ENCODE results near the gene SLIT3. TPM values are rescaled to one million over a fixed set of nuclear protein-coding genes. Genes with fewer than 3 reads are reported as not detected.

SLIT3 gene
- total RNA-seq, 6 experiments from 2014 or later = 0.31 to 1.2 (median 0.65) TPM

- no peak overlapping the region for H3K27ac ChIP-seq
- H3K36me3 ChIP-seq = no peaks in the 10 kb centered on the region
- WGBS (ENCODE audit: insufficient coverage, low coverage, low lambda C conversion rate, missing lambda C conversion rate) = 92% methylated on average over 2 of the region's 3 CpGs
- DNase-seq (no peak), ATAC-seq (no peak)
- H3K4me1 ChIP-seq = peaks cover 0 to 16% (median 8%) of the 10 kb centered on the region in 4 donors
- H3K4me3 ChIP-seq = no peak overlapping the region
- no peaks in the 10 kb centered on the region for H3K9me3 ChIP-seq
- intact Hi-C loops (cut with DNase I) = no loop called here
- TF ChIP-seq CTCF (IDR thresholded peaks at IDR 0.05) (no peak), POLR2A (IDR thresholded peaks at IDR 0.05) (no peak)
- no peaks in the 10 kb centered on the region for H3K27me3 ChIP-seq
Measured at GRCh38 chr5:168876419-168876818, 424.5 kb downstream of the SLIT3 start.

- no peaks in the 10 kb centered on the region for H3K27me3 ChIP-seq
- H3K36me3 ChIP-seq = no peaks in the 10 kb centered on the region
- no peaks in the 10 kb centered on the region for H3K9me3 ChIP-seq
- 44% methylated on average over 1 of the region's 5 CpGs for WGBS (ENCODE audit: insufficient coverage, low coverage, low lambda C conversion rate, missing lambda C conversion rate)
- no peak overlapping the region for H3K27ac ChIP-seq
- no peak for TF ChIP-seq POLR2A (IDR thresholded peaks at IDR 0.05)
- TF ChIP-seq CTCF (IDR thresholded peaks at IDR 0.05) = no peak
- H3K4me3 ChIP-seq = no peak overlapping the region
- peaks cover 0 to 16% (median 8%) of the 10 kb centered on the region in 4 donors for H3K4me1 ChIP-seq
- no peak for DNase-seq
- no peak for ATAC-seq
- intact Hi-C loops (cut with DNase I) = no loop called here
Measured at GRCh38 chr5:168875832-168876231, 425.1 kb downstream of the SLIT3 start.

- DNase-seq (no peak), ATAC-seq (no peak)
- H3K27ac ChIP-seq = no peak overlapping the region
- H3K36me3 ChIP-seq = no peaks in the 10 kb centered on the region
- peaks cover 0 to 13% (median 7%) of the 10 kb centered on the region in 4 donors for H3K4me1 ChIP-seq
- TF ChIP-seq POLR2A (IDR thresholded peaks at IDR 0.05) = no peak
- no peak for TF ChIP-seq CTCF (IDR thresholded peaks at IDR 0.05)
- no peak overlapping the region for H3K4me3 ChIP-seq
- no peaks in the 10 kb centered on the region for H3K27me3 ChIP-seq
- intact Hi-C loops (cut with DNase I) = no loop called here
- WGBS (ENCODE audit: insufficient coverage, low coverage, low lambda C conversion rate, missing lambda C conversion rate) = 62% methylated on average over 6 of the region's 6 CpGs
- no peaks in the 10 kb centered on the region for H3K9me3 ChIP-seq
Measured at GRCh38 chr5:168874713-168875380, 426.1 kb downstream of the SLIT3 start.

GRCh38 chr5:168872246-168872645 is 428.7 kb downstream of the SLIT3 start:
- Histone ChIP-seq H3K4me1 (no peaks in the 10 kb centered on the region), H3K36me3 (no peaks in the 10 kb centered on the region), H3K4me3 (no peak overlapping the region), H3K27ac (no peak overlapping the region), H3K9me3 (no peaks in the 10 kb centered on the region), H3K27me3 (no peaks in the 10 kb centered on the region)
- 44% methylated on average over 3 of the region's 3 CpGs for WGBS (ENCODE audit: insufficient coverage, low coverage, low lambda C conversion rate, missing lambda C conversion rate)
- no peak for DNase-seq
- TF ChIP-seq CTCF (IDR thresholded peaks at IDR 0.05) = no peak
- no peak for TF ChIP-seq POLR2A (IDR thresholded peaks at IDR 0.05)
- ATAC-seq = no peak
- intact Hi-C loops (cut with DNase I) = no loop called here

Measured in right lobe of liver (tissue), 6 donors.